T-helper 1 cell treated with Interleukin-12 subunit alpha and Interleukin-12 subunit beta and Interleukin-4 antibody, amounts not matched to agents 30 μg/mL and 1 μg/mL, for 36 hours (primary cell): ENCODE measurements around the gene ZCCHC17.
"Not testable (repeated sequence)": the region's sequence is repeated elsewhere in the genome, so short reads cannot be mapped to it uniquely, and the experiment has no call there.

Experiments used
- H3K27ac Mint-ChIP-seq: one replicate; pipeline ENCODE4 v1.8.0; 2021; ENCODE audit warnings: mild to moderate bottlenecking, mixed read lengths
- H3K27me3 Mint-ChIP-seq: one replicate; pipeline ENCODE4 v1.8.0; 2021; ENCODE audit warnings: low read depth, mixed read lengths
- H3K36me3 Mint-ChIP-seq: one replicate; pipeline ENCODE4 v1.8.0; 2021; ENCODE audit warnings: low read depth, mixed read lengths
- H3K4me1 Mint-ChIP-seq: one replicate; pipeline ENCODE4 v1.8.0; 2021; ENCODE audit warnings: low read depth, mixed read lengths
- H3K4me3 Mint-ChIP-seq: one replicate; pipeline ENCODE4 v1.8.0; 2021; ENCODE audit warnings: mild to moderate bottlenecking, moderate library complexity, mixed read lengths
- H3K9me3 Mint-ChIP-seq: one replicate; pipeline ENCODE4 v1.8.0; 2021; ENCODE audit warnings: mixed read lengths

Gene ZCCHC17

DNA sequence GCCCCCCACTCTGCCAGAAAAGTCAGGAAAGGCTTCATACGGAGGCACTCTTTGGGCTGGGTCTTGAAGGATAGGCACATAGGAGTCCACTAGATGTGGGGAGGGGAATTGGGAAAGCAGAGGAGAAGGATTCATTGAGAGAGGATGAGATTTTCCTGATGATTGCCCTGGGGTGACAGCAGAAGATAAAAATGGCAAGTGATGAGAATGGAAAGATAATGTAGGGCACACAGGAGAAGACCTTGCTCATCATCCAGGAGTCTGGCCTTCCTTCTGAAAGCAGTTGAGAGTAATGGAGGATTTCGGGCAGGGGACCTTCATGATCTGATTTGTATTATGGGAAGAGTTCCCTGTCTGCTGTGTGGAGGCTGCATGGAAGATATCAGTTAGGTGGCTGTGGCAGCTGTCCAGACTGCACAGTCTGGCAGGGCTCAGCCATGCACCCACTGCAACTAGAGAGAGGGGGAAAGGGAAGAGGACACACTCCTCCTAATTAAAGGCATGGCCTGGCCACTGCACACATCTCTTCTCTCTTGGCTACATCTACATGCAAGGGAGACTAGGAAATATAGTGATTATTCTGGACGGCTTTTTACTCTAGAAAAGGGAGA is 85.7 kb downstream of the ZCCHC17 start:
- no peak overlapping the region for H3K4me3 Mint-ChIP-seq
- H3K27ac Mint-ChIP-seq = no peak overlapping the region

DNA sequence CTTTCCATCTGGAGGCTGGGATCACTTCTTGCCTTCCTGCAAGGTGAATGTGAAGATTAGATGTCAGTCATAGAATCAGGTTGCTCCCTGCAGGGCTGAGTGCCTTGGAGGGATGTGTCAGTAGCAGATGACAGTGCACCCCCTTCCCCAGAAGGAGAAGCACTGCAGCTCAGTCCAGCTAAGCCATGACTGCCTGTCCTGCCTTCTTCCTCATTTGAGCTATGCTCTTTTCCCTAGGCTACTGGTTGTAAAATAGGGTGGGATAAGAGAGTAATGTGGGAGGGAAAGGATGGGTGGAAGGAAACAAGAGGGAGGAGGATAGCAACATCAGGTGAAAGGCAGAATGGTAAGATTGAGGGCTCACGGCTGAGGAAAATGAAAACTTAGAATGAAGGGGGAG is 87.1 kb downstream of the ZCCHC17 start:
- Mint-ChIP-seq H3K36me3 (no peaks in the 10 kb centered on the region), H3K9me3 (no peaks in the 10 kb centered on the region), H3K27me3 (peaks cover 10% of the 10 kb centered on the region), H3K27ac (no peak overlapping the region), H3K4me3 (no peak overlapping the region), H3K4me1 (no peaks in the 10 kb centered on the region)

More for the DNA sequence above, 85.7 kb downstream of the ZCCHC17 start:
- no peaks in the 10 kb centered on the region for H3K9me3 Mint-ChIP-seq
- H3K27me3 Mint-ChIP-seq = peaks cover 8% of the 10 kb centered on the region
- H3K4me1 Mint-ChIP-seq = no peaks in the 10 kb centered on the region
- H3K36me3 Mint-ChIP-seq = no peaks in the 10 kb centered on the region

DNA sequence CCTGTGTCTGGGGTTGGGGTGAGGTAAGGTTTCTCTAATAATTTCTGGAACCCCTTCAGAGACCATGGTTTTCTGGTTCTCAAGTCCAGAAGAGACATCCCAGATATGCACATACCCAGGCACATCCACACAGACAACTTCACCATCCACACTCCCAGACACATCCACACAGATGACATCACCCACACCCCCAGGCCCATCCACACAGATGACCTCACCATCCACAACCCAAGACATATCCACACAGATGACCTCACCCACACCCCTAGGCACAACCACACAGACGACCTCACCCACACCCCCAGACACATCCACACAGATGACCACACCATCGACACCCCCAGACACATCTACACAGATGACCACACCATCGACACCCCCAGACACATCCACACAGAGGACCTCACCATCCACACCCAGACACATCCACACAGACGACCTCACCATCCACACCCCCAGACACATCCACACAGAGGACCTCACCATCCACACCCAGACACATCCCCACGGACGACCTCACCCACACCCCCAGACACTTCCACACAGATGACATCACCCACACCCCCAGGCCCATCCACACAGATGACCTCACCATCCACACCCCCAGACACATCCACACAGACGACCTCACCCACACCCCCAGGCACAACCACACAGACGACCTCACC is 89.9 kb downstream of the ZCCHC17 start:
- not testable (repeated sequence) for H3K4me3 Mint-ChIP-seq, H3K4me1 Mint-ChIP-seq, H3K27ac Mint-ChIP-seq, H3K36me3 Mint-ChIP-seq, H3K9me3 Mint-ChIP-seq
- peaks cover 10% of the 10 kb centered on the region for H3K27me3 Mint-ChIP-seq

DNA sequence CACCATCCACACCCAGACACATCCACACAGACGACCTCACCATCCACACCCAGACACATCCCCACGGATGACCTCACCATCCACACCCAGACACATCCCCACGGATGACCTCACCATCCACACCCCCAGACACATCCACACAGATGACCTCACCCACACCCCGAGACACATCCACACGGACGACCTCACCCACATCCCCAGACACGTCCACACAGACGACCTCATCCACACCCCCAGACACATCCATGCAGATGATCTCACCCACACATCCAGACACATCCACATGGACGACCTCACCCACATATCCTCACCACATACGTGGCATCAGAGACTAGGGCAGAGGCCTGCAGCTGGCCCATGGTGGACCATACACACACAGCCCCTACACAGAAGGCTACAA is 90.8 kb downstream of the ZCCHC17 start:
- no peak overlapping the region for H3K4me3 Mint-ChIP-seq
- H3K27me3 Mint-ChIP-seq = peaks cover 4% of the 10 kb centered on the region
- H3K36me3 Mint-ChIP-seq = no peaks in the 10 kb centered on the region
- H3K4me1 Mint-ChIP-seq = no peaks in the 10 kb centered on the region
- no peaks in the 10 kb centered on the region for H3K9me3 Mint-ChIP-seq
- H3K27ac Mint-ChIP-seq = no peak overlapping the region

DNA sequence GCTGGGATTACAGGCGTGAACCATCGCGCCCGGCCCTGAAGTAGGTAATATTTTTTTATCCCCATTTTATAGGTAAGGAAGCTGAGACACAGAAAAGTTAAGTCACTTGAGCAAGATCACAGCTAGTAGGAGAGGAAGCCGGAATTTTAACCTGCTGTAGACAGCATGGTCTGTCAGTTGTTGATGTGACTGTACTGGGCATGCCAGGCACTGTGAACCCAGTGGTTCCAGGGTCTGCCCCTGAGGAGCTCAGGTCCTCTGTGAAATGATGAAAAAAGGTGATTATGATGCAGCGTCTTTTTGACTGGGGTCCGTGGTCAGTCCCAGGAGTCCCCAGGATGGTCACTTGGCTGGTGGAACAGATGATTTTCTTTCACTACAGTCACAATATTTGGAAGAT is 92.8 kb downstream of the ZCCHC17 start:
- Mint-ChIP-seq H3K4me3 (no peak overlapping the region), H3K36me3 (no peaks in the 10 kb centered on the region), H3K4me1 (peaks cover 4% of the 10 kb centered on the region), H3K9me3 (no peaks in the 10 kb centered on the region), H3K27me3 (peaks cover 7% of the 10 kb centered on the region), H3K27ac (no peak overlapping the region)

DNA sequence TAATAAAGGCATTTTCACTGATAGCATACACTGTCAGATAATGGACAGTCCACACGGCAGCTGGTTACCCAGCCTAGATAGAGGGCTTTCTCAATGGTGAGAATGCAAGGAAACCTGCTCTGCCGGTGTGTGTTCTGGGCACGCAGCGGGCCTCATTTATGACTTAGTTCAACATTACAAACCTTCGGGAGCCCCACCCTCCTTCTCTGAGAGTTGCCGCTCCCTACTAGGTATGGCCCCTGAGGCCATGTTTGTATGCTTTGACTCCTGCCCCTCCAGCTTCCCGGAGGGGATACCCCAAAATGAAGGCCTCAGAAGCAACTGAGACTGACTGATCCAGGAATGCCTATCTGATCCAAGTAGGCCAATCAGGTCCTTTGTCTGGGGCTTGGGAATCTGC is 93.2 kb downstream of the ZCCHC17 start:
- Mint-ChIP-seq H3K36me3 (no peaks in the 10 kb centered on the region), H3K27ac (no peak overlapping the region), H3K4me1 (peaks cover 8% of the 10 kb centered on the region), H3K27me3 (peaks cover 7% of the 10 kb centered on the region), H3K4me3 (no peak overlapping the region), H3K9me3 (no peaks in the 10 kb centered on the region)

DNA sequence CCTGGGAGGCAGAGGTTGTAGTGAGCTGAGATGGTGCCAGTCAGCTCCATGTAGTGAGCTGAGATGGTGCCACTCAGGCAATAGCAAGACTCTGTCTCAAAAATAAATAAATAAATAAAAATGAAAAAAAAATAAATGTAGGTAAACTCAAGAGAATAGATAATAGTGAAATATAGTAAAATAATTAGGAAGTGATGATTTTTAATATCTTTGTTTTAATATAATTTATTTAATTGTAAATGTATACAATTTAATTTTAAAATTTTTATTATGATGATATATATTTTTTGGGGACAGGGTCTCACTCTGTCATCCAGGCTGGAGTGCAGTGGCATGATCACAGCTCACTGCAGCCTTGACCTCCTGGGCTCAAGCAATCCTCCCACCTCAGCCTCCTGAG is 96.6 kb downstream of the ZCCHC17 start:
- Mint-ChIP-seq H3K36me3 (no peaks in the 10 kb centered on the region), H3K4me3 (no peak overlapping the region), H3K27ac (no peak overlapping the region), H3K9me3 (no peaks in the 10 kb centered on the region), H3K4me1 (peaks cover 9% of the 10 kb centered on the region), H3K27me3 (peaks cover 11% of the 10 kb centered on the region)

DNA sequence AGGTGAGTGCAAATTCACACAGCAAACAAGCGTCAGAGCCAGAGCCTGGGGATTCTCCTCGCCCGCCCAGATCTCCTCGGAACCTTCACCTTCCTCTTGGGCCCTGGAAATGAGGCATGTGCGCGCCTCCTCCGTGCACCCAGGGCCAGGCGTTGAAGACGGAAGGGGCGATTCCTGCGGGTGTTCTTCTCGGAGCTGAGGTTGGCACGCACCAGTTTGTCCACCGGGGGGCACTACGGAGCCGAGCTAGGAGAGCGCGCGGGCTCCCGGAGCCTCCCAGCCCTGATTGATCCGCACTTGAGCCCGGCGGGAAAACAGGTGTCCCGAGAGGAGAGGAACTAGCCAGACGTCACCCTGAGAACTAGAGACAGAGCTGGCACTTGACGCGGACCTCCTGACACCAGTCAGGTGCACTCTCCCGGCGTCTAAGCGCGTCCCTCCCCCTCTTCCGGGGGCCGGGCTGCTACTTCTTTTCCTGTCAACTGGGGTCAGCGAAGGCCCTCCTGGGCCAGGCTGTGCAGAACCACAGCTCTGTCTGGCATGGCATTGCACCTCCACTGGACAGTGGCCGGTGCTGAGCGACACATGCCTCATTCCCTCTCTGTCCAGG is 97.9 kb downstream of the ZCCHC17 start:
- Mint-ChIP-seq H3K36me3 (no peaks in the 10 kb centered on the region), H3K9me3 (no peaks in the 10 kb centered on the region), H3K4me3 (peak overlapping the region; percentile 81), H3K27ac (peak overlapping the region; percentile 31), H3K27me3 (peaks cover 11% of the 10 kb centered on the region), H3K4me1 (peaks cover 9% of the 10 kb centered on the region)

DNA sequence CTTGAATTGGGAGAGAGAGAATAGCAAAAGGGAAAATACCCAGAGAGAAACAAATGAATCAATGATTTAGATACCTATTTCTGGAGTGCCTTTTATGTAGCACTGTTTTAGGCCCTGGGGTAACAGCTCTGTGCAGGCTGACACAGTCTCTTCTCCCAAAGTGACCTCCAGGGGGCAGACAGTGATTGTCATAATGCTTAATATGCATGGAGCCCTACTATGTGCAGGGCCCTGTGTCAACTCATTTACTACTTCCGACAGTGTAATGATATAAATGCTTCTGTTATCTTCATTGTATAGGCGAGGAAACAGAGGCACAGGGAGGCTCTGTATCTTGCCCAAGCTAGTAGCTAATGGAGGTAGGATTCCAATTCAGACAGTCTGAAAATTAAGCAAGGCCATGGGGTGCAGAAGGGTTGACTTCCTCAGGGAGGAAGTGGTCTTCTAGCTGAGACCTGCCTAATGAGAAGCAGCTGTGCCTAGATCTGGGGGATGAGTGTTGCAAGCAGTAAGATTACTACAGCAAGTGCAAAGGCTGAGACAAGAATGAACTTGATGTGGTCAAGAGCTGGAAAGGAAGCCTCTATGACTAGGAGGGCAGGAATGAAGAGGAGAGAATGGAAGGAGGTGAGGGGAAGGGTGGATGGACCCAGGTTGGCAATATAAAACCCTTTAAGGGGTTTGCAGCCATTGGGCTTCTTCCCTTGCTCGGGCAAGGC is 100.0 kb downstream of the ZCCHC17 start:
- Mint-ChIP-seq H3K4me1 (peaks cover 11% of the 10 kb centered on the region), H3K27me3 (peaks cover 11% of the 10 kb centered on the region), H3K9me3 (no peaks in the 10 kb centered on the region), H3K4me3 (no peak overlapping the region), H3K27ac (no peak overlapping the region), H3K36me3 (no peaks in the 10 kb centered on the region)

DNA sequence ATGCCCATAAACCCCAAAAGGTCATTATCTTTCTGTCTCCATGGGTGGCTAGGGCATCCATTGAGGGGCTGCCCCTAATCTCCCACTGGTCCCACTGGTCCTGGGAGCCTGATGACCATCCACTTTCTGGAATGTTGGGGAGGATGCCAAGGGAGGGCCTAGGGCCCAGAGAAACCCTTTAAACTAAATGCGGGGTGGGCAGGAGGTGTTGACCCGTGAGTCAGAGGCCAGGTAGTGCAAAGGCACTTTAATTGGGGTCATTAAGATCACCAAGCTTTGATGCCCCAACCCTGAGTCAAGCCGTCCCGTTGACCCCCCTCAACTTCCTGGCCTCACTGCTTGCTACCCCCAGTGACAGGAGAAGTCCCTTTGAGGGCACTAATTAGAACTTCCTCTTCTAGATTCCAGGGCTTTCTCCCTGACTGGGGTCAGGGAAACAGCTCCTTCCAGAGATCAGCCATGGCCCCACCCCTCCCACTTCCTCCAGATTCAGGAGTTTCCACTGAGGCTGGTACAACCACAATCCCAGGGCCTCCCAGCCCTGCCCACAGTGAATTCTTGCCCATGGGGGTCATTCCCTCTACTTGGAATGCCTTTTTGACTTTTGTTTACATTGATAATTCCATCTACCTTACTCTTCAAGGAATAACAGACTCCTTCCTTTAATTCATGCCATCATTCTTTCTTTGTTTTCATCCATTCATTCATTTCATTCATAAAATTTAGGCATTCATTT is 100.7 kb downstream of the ZCCHC17 start:
- no peak overlapping the region for H3K4me3 Mint-ChIP-seq
- H3K4me1 Mint-ChIP-seq = peaks cover 11% of the 10 kb centered on the region
- H3K9me3 Mint-ChIP-seq = no peaks in the 10 kb centered on the region
- peaks cover 11% of the 10 kb centered on the region for H3K27me3 Mint-ChIP-seq
- no peaks in the 10 kb centered on the region for H3K36me3 Mint-ChIP-seq
- no peak overlapping the region for H3K27ac Mint-ChIP-seq

DNA sequence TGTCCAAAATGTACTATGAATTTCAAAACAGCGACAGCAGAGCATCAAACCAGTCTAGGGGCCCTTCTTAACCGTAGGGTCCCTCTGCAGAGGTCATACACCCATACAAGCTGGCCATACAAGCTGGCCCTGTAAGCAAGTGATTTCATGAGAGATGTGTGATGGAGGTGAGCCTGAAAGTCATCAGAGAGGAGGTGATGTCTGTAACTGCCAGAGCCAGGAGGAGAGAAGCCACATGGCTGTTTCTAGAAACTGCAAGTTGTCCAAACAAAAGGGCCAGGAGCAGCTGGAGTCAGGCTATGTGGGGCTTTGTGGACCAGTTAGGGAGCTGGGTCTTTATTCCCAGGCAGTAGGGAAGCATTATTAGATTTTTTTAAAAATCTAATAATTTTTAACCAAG is 101.4 kb downstream of the ZCCHC17 start:
- no peak overlapping the region for H3K4me3 Mint-ChIP-seq
- no peaks in the 10 kb centered on the region for H3K36me3 Mint-ChIP-seq
- peaks cover 11% of the 10 kb centered on the region for H3K4me1 Mint-ChIP-seq
- peaks cover 11% of the 10 kb centered on the region for H3K27me3 Mint-ChIP-seq
- no peaks in the 10 kb centered on the region for H3K9me3 Mint-ChIP-seq
- no peak overlapping the region for H3K27ac Mint-ChIP-seq

DNA sequence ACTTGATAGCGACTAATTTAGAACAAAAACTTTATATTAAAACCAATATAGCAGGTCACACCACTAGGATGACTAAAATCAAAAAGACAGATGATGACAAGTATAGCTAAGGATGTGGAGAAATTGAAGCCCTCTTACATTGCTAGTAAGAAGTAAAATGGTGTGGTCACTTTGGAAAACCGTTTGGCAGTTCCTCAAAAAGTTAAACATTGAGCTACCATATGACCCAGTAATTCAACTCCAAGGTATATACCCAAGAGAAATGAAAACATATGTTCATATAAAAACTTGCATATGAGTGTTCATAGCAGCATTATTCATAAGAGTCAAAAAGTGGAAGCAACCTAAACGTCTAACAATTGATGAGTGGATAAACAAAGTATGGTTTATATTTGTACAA is 103.1 kb downstream of the ZCCHC17 start:
- H3K9me3 Mint-ChIP-seq = no peaks in the 10 kb centered on the region
- no peak overlapping the region for H3K27ac Mint-ChIP-seq
- no peak overlapping the region for H3K4me3 Mint-ChIP-seq
- peaks cover 9% of the 10 kb centered on the region for H3K27me3 Mint-ChIP-seq
- H3K36me3 Mint-ChIP-seq = no peaks in the 10 kb centered on the region
- peaks cover 4% of the 10 kb centered on the region for H3K4me1 Mint-ChIP-seq

DNA sequence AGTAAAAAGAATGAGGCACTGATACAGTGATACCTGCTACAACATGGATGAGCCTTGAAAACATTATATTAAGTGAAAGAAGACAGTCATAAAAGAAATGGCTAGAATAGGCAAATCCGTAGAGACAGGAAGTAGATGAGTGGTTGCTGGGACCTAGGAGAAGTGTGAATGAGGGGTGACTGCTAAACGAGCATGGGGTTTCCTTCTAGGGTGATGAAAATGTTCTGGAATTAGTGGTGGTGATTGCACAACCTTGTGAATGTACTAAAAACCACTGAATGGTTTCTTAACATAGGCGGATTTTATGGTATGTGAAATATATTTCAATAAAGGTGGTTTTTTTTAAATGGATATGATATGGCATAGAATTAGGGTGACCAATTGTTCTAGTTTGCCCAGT is 103.6 kb downstream of the ZCCHC17 start:
- Mint-ChIP-seq H3K27ac (no peak overlapping the region), H3K4me1 (peaks cover 2% of the 10 kb centered on the region), H3K9me3 (no peaks in the 10 kb centered on the region), H3K27me3 (peaks cover 9% of the 10 kb centered on the region), H3K36me3 (no peaks in the 10 kb centered on the region), H3K4me3 (no peak overlapping the region)

DNA sequence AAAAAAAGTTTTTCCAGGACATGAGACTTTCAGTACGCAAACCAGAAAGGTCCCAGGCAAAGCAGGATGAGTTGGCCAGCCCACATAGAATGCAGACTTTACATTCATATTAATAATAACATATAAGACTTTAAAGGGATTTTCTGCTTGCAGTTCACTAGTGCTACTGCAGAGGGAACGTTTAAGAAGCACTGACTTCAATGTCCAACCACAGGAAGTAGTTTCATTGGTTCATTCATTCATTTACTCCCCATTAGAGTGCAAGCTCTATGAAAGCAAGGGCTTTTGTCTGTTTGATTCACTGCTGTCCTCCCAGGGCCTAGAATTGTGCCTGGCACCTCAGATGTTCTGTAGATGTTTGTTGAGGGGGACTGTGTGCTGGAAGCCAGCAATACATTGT is 104.4 kb downstream of the ZCCHC17 start:
- no peak overlapping the region for H3K4me3 Mint-ChIP-seq
- H3K27ac Mint-ChIP-seq = no peak overlapping the region
- peaks cover 9% of the 10 kb centered on the region for H3K27me3 Mint-ChIP-seq
- H3K36me3 Mint-ChIP-seq = no peaks in the 10 kb centered on the region
- peaks cover 2% of the 10 kb centered on the region for H3K4me1 Mint-ChIP-seq
- H3K9me3 Mint-ChIP-seq = no peaks in the 10 kb centered on the region
